HG02943 (cell line): ENCODE data around the gene MINAR1.

Source experiments
- ATAC-seq: cut with Tn5 transposase; IDR thresholded peaks from one replicate; pipeline ENCODE4 v1.9.1; 2021; ENCODE audit warnings: mild to moderate bottlenecking, low read depth, moderate library complexity; ENCODE audit not compliant: unreplicated experiment

MINAR1 gene

DNA sequence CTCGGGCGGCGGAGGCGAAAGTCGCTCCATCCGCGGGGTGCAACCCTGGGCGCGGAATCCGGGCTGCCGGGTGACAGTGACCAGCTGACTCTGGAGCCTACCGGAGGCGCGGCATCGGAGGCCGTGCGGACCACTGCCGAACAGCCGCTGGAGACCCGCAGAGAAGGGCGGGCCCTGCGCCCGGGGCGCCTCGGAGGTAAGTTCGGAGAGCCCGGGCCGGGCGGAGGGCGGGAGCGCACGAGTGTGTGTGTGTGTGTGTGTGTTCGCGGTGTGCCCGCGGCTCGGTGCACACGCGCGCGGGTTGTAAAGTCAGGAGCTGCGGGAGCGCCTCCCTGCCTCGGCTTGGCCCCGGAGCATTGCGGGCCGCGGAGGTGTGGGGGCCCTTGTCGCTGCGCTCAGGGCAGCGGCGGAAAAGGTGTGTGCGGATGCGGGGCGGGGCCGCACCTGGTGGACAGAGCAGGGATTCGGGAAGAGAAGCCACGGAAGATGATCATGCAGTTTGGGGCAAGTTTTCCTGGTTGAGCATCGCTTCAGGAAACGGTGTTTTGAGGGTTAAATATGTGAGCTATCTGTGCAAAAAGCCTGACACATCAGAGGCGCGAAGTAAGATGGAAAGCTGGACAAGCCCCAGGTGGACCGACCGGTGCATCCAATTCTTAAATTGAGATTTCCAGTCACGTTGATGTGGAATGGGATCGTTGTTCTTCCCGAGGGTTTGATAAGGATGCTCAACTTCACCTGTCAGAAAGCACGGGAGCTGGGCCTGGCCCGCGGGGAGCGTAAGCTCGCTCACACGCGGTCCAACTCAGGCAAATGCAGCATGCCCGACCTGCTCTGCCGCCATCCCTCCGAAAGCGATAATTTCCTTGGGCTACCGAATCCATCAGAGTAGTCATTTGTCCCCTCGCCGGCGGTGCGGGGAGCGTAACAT, 474 bp downstream of the MINAR1 start:
- ATAC-seq = no peak

DNA sequence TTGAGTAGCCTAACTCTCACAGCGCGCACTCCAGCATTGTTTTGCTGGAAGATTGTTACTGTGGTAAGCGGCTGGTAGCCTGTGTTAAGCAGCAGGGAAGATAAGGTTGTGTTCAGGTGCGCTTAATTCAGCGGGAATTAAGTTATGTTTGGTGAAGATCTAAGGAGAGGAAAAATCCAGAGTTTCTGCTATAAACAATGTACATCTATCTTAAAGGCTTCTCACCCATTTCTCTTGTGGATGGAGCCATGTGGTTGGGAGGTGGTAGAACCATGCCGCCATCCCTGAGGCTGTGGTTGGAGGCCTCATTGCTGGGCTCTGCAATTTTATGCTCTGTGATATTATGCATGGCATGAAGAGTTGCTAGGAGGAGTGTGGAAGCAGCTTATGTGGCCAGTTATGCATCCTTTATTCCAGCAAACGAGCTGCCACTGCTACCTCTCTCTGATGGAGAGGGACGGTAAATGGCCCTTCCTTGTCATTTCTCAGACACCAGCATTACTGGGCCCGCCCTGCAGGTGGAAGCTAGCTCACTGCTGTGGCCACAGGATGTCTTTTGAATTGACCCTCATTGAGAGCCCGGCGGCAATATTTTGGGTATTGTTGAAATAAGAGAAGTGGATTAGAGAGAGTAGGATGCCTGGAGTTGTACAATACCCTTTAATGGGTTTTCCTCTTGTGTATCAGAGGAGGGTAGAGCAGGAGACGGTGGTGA, 1.3 kb downstream of the MINAR1 start:
- no peak for ATAC-seq

DNA sequence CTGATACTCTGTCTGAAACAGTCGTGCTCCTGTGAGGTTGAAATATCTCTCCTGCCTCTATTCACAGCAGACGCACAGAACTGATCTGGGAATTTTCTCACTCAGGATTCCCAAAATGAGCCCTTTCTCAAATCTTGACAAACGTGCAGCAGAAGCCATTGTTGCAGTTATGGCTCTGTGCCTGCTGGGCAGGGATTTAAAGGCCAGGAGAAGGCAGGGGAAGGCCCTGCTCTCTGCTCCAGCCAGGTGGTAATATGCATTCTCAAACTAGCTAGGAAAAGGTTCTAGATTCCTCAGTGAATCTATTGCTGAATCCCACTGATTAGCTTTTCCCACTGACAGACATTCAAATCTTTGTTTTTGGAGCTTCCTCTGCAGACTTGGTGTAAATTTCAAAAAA, 2.2 kb downstream of the MINAR1 start:
- no peak for ATAC-seq

DNA sequence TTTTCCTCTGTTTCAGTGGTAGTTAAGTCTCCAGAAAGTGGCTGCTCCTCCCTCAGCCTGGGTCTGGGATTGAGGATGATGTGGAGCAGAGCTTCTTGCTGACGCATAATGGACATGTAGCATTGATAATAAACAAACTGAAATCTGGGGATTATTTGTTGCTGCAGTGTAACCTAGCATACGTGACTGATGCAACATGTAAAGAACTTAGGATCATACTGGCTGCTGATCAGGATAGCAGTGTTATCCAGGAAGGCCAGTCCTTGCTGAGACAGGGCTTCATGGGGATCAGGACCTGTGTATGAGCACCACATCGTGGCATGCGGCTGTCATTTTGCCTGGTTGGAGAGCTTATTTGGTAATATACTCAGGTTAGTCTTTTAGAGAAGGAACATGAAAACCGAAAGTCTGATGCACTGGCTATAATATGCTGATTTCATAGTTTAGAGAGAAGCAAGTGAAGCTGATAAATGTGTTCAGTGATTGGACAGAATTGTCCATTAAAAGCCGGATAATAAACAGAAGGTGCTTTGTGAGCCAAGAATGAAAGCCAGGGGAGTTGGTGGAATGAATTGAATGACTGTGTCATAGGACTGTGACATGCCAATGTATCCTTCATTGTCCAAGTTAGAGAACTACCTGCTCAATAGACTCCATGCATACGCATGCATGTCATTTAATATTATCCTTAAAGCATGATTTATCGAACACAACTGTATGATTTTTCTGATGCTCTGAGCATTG, 4.1 kb downstream of the MINAR1 start:
- no peak for ATAC-seq

DNA sequence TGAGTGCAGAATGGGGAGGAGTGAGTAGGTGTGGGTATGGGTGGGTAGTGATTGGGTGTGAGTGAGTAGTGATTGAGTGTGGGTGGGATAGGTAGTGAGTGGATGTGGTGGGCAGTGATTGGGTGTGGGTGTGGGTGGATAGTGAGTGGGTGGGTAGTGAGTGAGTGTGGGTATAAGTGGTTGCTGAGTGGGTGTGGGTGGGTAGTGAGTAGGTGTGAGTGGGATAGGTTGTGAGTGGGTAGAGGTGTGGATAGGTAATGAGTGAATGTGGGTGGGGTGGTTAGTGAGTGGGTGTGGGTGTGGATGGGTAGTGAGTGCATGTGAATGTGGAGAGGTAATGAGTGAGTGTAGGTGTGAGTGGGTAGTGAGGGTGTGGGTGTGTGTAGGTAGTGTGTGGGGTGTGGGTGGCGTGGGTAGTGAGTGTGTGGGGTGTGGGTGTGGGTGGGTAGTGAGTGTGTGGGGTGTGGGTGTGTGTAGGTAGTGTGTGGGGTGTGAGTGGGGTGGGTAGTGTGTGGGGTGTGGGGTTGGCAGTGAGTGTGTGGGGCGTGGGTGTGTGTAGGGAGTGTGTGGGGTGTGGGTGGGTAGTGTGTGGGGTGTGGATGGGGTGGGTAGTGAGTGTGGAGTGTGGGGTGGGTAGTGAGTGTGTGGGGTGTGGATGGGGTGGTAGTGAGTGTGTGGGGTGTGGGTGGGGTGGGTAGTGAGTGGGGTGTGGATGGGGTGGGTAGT, 5.3 kb downstream of the MINAR1 start:
- ATAC-seq = no peak

DNA sequence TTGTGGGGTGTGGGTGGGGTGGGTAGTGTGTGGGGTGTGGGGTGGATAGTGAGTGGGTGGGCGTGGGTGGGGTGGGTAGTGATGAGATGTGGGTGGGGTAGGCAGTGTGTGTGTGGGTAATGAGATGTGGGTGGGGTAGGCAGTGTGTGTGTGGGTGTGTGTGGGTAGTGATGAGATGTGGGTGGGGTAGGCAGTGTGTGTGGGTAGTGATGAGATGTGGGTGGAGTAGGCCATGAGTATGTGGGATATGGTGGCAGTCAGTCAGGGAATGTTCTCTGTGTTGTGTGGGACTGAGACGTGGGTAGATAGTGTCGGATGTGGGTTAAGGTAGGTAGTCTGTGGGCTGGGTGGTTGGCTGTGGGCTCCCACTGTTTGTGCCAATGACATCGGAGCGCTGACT, 7.1 kb downstream of the MINAR1 start:
- no peak for ATAC-seq

DNA sequence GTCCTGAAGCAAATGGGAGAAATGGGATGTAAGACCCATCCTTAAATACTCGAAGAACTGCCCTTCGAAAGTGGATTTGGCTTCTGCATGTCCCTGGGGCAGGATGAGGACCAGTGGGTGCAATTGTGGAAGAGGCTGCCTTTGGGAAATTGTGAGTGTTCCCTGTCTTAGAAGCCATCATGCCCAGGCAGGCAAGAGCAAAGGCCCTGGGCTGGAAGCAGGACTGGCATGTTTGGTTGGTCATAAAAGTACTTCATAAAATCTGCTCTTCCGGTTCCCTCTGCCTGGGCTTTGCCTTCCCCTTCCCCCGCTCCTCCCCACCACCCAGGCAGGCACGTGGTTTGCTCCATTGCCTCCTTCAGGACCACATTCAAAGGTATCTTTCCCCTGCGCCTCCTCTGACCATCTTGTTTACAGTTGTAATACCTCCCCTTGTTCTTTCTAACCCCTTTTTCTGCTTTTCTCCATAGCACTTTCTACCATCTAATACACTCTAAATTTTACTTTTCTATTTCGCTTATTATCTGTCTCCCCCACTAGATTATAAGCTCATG, 8.3 kb downstream of the MINAR1 start:
- no peak for ATAC-seq

DNA sequence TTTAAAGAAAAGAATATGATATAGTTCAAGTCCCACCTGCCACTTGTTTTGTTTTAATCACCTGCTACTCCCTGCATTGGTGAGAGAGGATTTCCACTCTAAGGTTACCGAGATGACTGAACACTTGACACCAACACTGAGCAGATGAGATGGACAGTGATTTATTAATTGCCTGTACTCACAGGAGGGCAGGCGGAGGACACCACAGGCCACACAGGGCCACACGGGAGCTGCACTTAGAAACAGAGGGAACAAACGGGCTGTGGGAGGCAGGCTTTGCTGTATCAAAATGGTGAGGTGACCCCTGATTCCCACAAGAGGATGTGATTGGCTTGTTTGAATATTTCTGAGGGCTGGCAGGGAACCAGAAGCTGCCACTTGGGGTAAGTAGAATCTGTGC, 10.8 kb downstream of the MINAR1 start:
- ATAC-seq = no peak

DNA sequence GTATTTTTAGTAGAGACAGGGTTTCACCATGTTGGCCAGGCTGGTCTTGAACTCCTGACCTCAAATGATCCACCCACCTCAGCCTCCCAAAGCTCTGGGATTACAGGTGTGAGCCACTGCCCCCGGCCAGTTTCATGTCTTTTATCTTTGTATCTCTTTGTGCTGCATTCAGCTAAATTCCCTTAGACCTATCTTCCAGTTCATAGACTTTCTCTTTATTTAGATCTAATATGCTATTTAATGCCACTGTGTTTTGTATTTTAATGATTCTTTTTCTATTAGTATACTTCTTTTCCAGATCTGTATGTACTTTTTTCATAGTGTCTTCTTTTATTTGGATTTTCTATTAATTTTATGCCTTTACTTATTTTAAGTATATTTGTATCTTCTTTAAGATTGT, 14.9 kb downstream of the MINAR1 start:
- no peak for ATAC-seq

DNA sequence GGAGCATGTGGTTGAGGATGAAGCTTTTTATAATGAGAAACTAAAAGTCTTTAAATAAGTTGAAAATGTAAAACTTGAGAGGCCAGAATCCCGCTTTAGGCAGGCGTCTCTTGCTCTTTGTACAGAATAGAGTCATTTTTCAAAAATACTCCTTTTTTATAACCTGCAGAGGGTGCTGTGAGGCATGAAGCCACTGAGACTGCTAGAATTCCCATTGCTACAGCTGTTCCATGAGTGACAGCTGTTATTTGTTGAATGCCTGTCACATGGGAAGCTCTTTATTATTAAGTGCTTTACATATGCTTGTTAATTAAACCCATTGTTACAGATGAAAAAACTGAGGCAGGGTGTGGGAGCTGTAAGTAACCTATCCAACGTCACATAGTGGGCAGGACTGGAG, 18.5 kb downstream of the MINAR1 start:
- ATAC-seq = no peak

DNA sequence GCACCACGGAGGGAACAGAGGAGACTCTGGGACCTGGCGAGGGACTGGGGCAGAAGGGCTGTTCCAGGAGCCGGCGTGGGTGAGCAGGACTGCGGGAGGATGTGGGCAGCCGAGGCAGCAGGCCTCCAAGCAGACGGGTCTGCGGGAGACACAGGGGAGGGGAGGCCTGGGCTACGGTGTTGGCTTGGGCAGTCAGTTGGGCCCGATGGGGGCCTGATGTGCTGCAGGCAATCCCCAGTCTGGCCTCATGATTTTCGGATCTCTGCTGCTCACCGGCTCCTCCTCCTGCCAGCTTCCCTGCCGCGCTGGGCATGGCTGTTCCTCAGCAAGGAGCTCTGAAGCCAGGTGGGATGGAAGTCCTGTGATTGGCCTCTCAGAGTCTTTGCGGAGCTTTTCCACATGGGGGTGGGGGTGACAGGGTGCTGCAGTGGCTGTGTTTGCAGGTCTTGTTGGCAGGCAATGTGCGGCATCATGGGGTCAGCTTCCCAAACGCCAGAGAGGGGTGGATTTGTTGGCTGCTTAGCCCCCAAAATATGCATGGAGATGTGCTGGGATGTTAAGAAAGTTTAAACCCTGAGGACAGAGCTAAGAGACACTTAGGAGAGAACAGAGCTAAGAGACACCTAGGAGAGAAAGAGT, 19.3 kb downstream of the MINAR1 start:
- ATAC-seq = no peak

DNA sequence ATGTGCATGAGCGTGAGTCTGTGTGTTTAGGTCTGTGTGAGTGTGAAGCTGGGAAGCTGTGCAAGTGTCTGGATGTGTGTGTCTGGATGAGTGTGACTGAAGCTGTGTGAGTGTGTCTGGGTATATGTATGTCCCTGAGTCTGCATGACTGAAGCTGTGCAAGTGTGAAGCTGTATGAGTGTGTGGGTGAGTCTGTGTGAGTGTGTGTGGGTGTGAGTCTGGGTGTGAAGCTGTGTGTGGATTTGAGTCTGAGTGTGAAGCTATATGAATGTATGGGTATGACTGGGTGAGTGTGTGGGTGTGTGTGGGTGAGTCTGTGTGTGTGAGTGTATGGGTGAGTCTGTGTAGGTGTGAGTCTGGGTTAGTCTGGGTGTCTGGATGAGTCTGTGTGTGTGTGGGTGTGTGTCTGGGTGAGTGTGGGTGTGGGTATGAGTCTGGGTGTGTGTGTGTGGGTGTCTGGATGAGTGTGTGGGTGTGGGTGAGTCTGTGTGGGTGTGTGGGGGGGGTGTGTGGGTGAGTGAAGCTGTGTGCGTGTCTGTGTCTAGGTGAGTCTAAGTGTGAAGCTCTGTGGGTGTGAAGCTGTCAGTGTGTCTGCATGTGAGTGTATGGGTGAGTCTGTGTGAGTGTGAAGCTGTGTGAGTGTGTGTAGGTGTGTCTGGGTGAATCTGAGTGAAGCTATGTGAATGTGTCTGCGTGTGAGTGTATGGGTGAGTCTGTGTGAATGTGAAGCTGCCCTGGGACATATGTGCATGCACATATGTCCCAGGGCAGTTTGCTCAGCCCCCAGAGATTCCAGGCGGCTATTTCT, 20.3 kb downstream of the MINAR1 start:
- ATAC-seq = no peak

DNA sequence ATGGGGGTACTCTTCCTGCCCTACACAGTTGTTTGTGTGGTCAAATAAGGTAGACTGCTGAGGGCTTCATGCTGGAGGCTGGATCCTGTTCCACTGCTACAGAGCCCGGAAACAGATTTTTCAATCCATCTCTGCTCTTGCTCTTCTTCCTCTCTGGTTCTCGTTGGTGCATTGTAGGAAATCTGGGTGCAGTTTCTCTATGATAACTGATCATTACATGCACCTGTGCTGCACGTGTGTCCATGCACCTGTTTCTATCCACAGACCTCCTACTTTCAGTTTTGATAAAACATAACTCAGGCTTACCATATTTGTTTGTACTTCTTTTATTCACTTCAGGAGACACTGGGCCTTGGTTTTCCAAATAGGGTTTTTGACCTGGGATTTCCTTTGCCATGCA, 21.3 kb downstream of the MINAR1 start:
- ATAC-seq = no peak

DNA sequence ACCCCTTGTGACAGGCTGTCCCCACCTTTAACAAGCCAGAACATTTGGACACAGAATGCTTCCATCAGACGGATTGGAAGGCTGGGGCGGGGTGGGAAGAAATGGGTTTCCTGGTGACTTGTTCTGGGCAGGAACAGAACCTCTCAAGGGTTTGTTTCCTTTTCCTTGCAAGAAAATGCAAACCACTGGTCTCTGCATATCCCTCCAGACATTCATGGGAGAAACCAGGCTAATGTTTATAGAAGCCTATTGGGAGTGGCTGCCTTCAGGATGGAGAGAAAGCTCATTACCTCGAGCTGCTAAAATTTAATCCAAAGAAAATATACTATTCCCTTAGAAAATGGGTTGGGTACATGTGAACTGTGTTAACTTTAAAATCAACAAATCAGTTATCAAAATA, 21.9 kb downstream of the MINAR1 start:
- ATAC-seq = no peak

DNA sequence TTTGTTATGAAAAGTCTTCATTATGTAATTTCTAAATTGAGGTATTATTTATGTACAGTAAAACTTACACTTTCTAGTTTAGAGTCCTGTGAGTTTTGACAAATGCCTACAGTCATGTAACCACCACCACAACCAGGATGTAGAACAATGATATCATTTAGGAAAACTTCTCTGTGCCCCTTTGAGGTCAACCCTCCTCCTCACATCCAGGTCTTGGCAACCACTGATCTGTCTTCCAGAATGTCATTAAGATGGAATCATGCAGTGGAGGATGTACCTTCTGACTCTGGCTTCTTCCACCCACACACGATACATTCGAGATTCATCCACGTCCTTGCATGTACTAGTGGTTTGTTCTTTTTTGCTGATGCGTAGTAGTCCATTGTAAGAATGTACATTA, 23.2 kb downstream of the MINAR1 start:
- no peak for ATAC-seq

DNA sequence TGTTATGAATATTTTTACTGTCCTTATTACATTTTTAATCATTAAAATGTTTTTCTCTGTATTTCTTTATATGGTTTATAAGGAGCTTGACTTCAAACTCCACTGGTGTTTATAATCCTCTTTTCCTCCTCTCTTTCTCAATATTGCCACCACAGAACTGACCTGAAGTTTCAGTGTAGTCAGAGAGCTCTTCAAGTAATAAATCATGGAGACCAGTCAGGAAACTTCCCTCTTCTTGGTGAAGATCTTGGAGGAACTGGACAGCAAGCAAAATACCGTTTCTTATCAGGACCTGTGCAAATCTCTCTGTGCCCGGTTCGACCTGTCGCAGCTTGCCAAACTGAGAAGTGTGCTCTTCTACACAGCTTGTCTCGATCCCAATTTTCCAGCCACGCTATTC, 23.8 kb downstream of the MINAR1 start:
- ATAC-seq = no peak

DNA sequence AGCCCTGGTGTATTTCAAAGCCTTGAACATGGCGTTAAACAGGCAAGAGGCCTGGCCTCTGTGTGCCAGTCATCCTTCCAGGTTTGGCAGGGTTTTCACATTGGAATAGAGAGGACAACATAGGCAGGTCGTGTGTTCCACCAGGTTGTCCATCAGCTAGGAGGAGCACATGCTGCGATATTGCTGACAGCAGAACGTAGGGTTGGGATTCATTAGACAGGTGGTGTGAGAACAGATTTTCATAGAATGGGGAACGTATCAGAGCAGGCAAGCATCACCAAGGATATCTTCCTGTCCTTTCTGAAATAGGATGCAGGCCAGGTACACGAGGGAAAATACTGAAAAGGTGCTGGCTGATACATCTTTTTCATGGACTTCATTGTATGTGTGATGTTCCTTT, 26.4 kb downstream of the MINAR1 start:
- no peak for ATAC-seq

DNA sequence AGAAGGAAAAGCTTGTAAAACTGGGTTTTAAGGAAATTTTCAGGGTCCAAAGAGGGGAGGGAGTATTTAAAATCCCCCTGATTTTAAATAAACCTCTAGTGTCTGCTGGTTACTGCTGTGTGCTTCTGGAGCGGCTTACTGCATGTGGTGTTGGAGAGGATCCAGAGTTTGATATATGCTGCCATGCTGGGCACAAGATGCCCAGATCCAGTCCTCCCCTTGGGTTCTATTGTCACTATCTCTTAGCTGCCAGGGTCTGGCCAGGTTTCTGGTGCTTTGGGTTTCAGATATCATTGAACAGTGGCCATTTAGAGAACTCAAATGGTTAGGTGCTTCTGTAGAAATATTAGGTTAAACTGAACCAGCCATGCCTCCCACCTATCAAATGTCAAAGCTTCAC, 27.5 kb downstream of the MINAR1 start:
- no peak for ATAC-seq
